H1 (cell line): ENCODE measurements around the gene DNAJC6. TPM values are rescaled to one million over a fixed set of nuclear protein-coding genes. Genes with fewer than 3 reads are reported as not detected.

ENCODE experiments used
- CTCF ChIA-PET: fragments of 300-600 bp; sonication (Branson Sonifier 250); formaldehyde crosslinking; loops from one replicate; lab custom pipeline; 2021; ENCODE audit not compliant: partially characterized antibody; lab: Charles Lee
- POLR2A ChIA-PET: fragments of 300-600 bp; sonication (Branson Sonifier 250); formaldehyde crosslinking; loops from one replicate; lab custom pipeline; 2021; ENCODE audit warnings: inconsistent platforms; ENCODE audit not compliant: partially characterized antibody; lab: Charles Lee
- DNase-seq, 2 experiments: peaks; one replicate each; pipeline versions ENCODE4 v3.0.0 to v3.0.0-alpha.2; 2010 to 2022; ENCODE audit warnings: low spot score in 2 of 2, low read depth in 1 of 2, mixed read lengths in 1 of 2
- FAIRE-seq: peaks from 2 replicates; lab custom pipeline; 2011; peaks lifted over from hg19 to GRCh38; lab: Jason Lieb, UNC
- H2AFZ ChIP-seq: 2 replicates; pipeline ENCODE4 v1.8.1; 2012; ENCODE audit warnings: low read length, inconsistent platforms
- H2AK5ac ChIP-seq: 2 replicates; pipeline ENCODE4 v1.6.1; 2013; ENCODE audit warnings: low read depth, low read length
- H2BK120ac ChIP-seq: replicated peaks from 2 replicates; pipeline ENCODE3; 2013; ENCODE audit warnings: low read depth, low read length, inconsistent platforms
- H2BK12ac ChIP-seq: 2 replicates; pipeline ENCODE4 v1.6.1; 2013; ENCODE audit warnings: low read depth, low read length
- H2BK15ac ChIP-seq: 2 replicates; pipeline ENCODE4 v1.6.1; 2013; ENCODE audit warnings: low read length
- H2BK20ac ChIP-seq: 2 replicates; pipeline ENCODE4 v1.6.1; 2013; ENCODE audit warnings: low read length
- H2BK5ac ChIP-seq: 2 replicates; pipeline ENCODE4 v1.6.1; 2013; ENCODE audit warnings: low read depth, low read length
- H3K14ac ChIP-seq: 2 replicates; pipeline ENCODE4 v1.6.1; 2013; ENCODE audit warnings: inconsistent platforms; ENCODE audit not compliant: insufficient read length
- H3K18ac ChIP-seq: 2 replicates; pipeline ENCODE4 v1.6.1; 2013; ENCODE audit warnings: low read length; ENCODE audit errors: extremely low read depth
- H3K23ac ChIP-seq: 2 replicates; pipeline ENCODE4 v1.6.1; 2013; ENCODE audit warnings: inconsistent platforms; ENCODE audit not compliant: insufficient read length
- H3K23me2 ChIP-seq: 2 replicates; pipeline ENCODE4 v1.6.1; 2013; ENCODE audit warnings: low read depth, low read length
- H3K27ac ChIP-seq: 2 replicates; pipeline ENCODE4 v1.6.1; 2011; ENCODE audit warnings: low read depth, low read length, inconsistent platforms
- H3K27me3 ChIP-seq, 4 experiments: replicated peaks in 1 of 4; 1 replicate in 1 of 4; 2 replicates in 3 of 4; pipeline versions ENCODE4 v1.6.1 to v1.8.1; 2011 to 2013; ENCODE audit warnings: low read length in 3 of 4, mild to moderate bottlenecking in 3 of 4, inconsistent platforms in 2 of 4, mixed read lengths in 2 of 4, moderate library complexity in 1 of 4; ENCODE audit not compliant: control insufficient read depth in 3 of 4, insufficient read depth in 3 of 4; ENCODE audit errors: extremely low read depth in 1 of 4
- H3K36me3 ChIP-seq, 4 experiments: 2 replicates each; pipeline versions ENCODE4 v1.6.1 to v1.8.1; 2011 to 2013; ENCODE audit warnings: mild to moderate bottlenecking in 4 of 4, low read length in 3 of 4, moderate library complexity in 2 of 4, control low read depth in 1 of 4, inconsistent platforms in 1 of 4; ENCODE audit not compliant: insufficient read depth in 4 of 4, control insufficient read depth in 2 of 4
- H3K4ac ChIP-seq: replicated peaks from 2 replicates; pipeline ENCODE3; 2013; ENCODE audit warnings: low read length, low read depth, mixed read lengths, inconsistent platforms; ENCODE audit not compliant: insufficient read length
- H3K4me1 ChIP-seq, 4 experiments: replicated peaks in 1 of 4; 1 replicate in 1 of 4; 2 replicates in 3 of 4; pipeline versions ENCODE4 v1.6.1 to v1.8.1; 2011 to 2013; ENCODE audit warnings: low read length in 3 of 4, inconsistent platforms in 2 of 4, mixed read lengths in 1 of 4; ENCODE audit not compliant: insufficient read depth in 4 of 4, control insufficient read depth in 3 of 4
- H3K4me2 ChIP-seq, 2 experiments: 2 replicates each; pipeline versions ENCODE4 v1.6.1 to v1.8.1; 2011 to 2013; ENCODE audit warnings: low read depth in 2 of 2, low read length in 2 of 2, control low read depth in 1 of 2, inconsistent platforms in 1 of 2, mild to moderate bottlenecking in 1 of 2; ENCODE audit not compliant: insufficient read depth in 1 of 2
- H3K4me3 ChIP-seq, 4 experiments: fragments of 200-600, 300-600 bp in 1 of 4; sonication (generic), shearing (Covaris generic), sonication (Bioruptor Twin) in 1 of 4; 2 replicates each; pipeline versions ENCODE4 v1.5.1 to v1.8.1; 2011 to 2016; ENCODE audit warnings: low read length in 4 of 4, low read depth in 3 of 4, control low read depth in 2 of 4, inconsistent platforms in 2 of 4, mild to moderate bottlenecking in 2 of 4, mixed read lengths in 1 of 4, moderate library complexity in 1 of 4; ENCODE audit not compliant: insufficient read depth in 2 of 4; ENCODE audit errors: extremely low read depth in 1 of 4
- H3K56ac ChIP-seq: replicated peaks from 2 replicates; pipeline ENCODE3; 2013; ENCODE audit warnings: low read depth, mild to moderate bottlenecking, mixed read lengths, low read length, inconsistent platforms; ENCODE audit not compliant: insufficient read length
- H3K79me1 ChIP-seq: 2 replicates; pipeline ENCODE4 v1.6.1; 2013; ENCODE audit warnings: low read depth, low read length, control low read depth
- H3K79me2 ChIP-seq, 2 experiments: 2 replicates each; pipeline versions ENCODE4 v1.6.1 to v1.8.1; 2012 to 2013; ENCODE audit warnings: low read length in 2 of 2, mild to moderate bottlenecking in 2 of 2, inconsistent platforms in 1 of 2; ENCODE audit not compliant: insufficient read depth in 2 of 2, control insufficient read depth in 1 of 2
- H3K9ac ChIP-seq, 4 experiments: replicated peaks in 1 of 4; 1 replicate in 1 of 4; 2 replicates in 3 of 4; pipeline versions ENCODE4 v1.6.1 to v1.8.1; 2011 to 2013; ENCODE audit warnings: low read depth in 3 of 4, low read length in 3 of 4, control low read depth in 2 of 4, mild to moderate bottlenecking in 2 of 4, moderate library complexity in 2 of 4, inconsistent platforms in 1 of 4; ENCODE audit errors: extremely low read depth in 1 of 4
- H3K9me3 ChIP-seq, 2 experiments: 2 replicates each; pipeline versions ENCODE4 v1.6.1 to v1.8.1; 2012 to 2013; ENCODE audit warnings: mild to moderate bottlenecking in 2 of 2, moderate library complexity in 2 of 2, control low read depth in 1 of 2, inconsistent platforms in 1 of 2, low read depth in 1 of 2, low read length in 1 of 2, mixed read lengths in 1 of 2; ENCODE audit not compliant: insufficient read depth in 2 of 2
- H4K20me1 ChIP-seq, 2 experiments: replicated peaks in 1 of 2; 2 replicates each; pipeline versions ENCODE3 to v1.8.1; 2011 to 2013; ENCODE audit warnings: inconsistent platforms in 2 of 2, low read length in 2 of 2, mild to moderate bottlenecking in 1 of 2; ENCODE audit not compliant: insufficient read depth in 2 of 2, control insufficient read depth in 1 of 2
- H4K5ac ChIP-seq: 2 replicates; pipeline ENCODE4 v1.6.1; 2013; ENCODE audit warnings: low read length, low read depth, mixed read lengths, inconsistent platforms; ENCODE audit not compliant: insufficient read length
- H4K8ac ChIP-seq: 2 replicates; pipeline ENCODE4 v1.8.0; 2013; ENCODE audit warnings: mild to moderate bottlenecking, moderate library complexity, low read length, inconsistent platforms; ENCODE audit not compliant: insufficient read depth; ENCODE audit errors: extremely low read depth
- H4K91ac ChIP-seq: replicated peaks from 2 replicates; pipeline ENCODE3; 2013; ENCODE audit warnings: low read length, mixed read lengths, inconsistent platforms; ENCODE audit not compliant: insufficient read length
- FOSL1 ChIP-seq: IDR thresholded peaks from 2 replicates; pipeline ENCODE4 v1.6.1; 2011; ENCODE audit warnings: mild to moderate bottlenecking, low read depth, low read length, moderate library complexity; ENCODE audit not compliant: insufficient read depth
- GABPA ChIP-seq: IDR thresholded peaks from 2 replicates; pipeline ENCODE4 v1.6.1; 2011; ENCODE audit warnings: mild to moderate bottlenecking, low read length, moderate library complexity, borderline replicate concordance; ENCODE audit not compliant: insufficient read depth
- GTF2F1 ChIP-seq: IDR thresholded peaks from 2 replicates; pipeline ENCODE4 v1.6.1; 2012; ENCODE audit warnings: low read depth, low read length, improper control_type of control experiment, borderline replicate concordance
- JUN ChIP-seq: IDR thresholded peaks from 2 replicates; pipeline ENCODE4 v1.6.1; 2011; ENCODE audit warnings: low read depth, mild to moderate bottlenecking, improper control_type of control experiment, low read length
- KDM5A ChIP-seq: fragments of 200-600 bp; IDR thresholded peaks from 2 replicates; pipeline ENCODE4 v1.7.1; 2012; ENCODE audit warnings: mild to moderate bottlenecking, low read length, inconsistent platforms, mixed read lengths
- SUZ12 ChIP-seq: fragments of 200-600 bp; sonication (generic); IDR thresholded peaks from 2 replicates; pipeline ENCODE4 v1.6.1; 2012; ENCODE audit warnings: mild to moderate bottlenecking, inconsistent platforms, low read length, moderate library complexity, mixed read lengths
- USF2 ChIP-seq: IDR thresholded peaks from 2 replicates; pipeline ENCODE4 v1.6.1; 2011; ENCODE audit warnings: low read length, improper control_type of control experiment
- YY1 ChIP-seq: IDR thresholded peaks from 2 replicates; pipeline ENCODE4 v1.6.1; 2011; ENCODE audit warnings: low read depth, mild to moderate bottlenecking, low read length
- WGBS, 2 experiments: shearing (Covaris generic) in 1 of 2; methylation state at CpG; one replicate each; pipeline versions ENCODE4 v1.1.6 to v1.1.7; 2013 to 2015; ENCODE audit warnings: low lambda C conversion rate in 2 of 2, mixed read lengths in 2 of 2, inconsistent platforms in 1 of 2, low coverage in 1 of 2, missing lambda C conversion rate in 1 of 2; ENCODE audit not compliant: insufficient replicate concordance in 2 of 2, insufficient coverage in 1 of 2, insufficient read length in 1 of 2; ENCODE audit errors: extremely low coverage in 1 of 2, missing lambda C conversion rate in 1 of 2; 5-methylcytosine and 5-hydroxymethylcytosine counted together
- polyA plus RNA-seq, 7 experiments: library from polyadenylated mRNA; depleted of rRNA in 3 of 7; stranded (reverse) in 5 of 7; unstranded in 2 of 7; fragments of >200 nt in 5 of 7; fragments of 200-250 nt in 2 of 7; gene quantifications; 1 replicate in 5 of 7; 2 replicates in 1 of 7; 4 replicates in 1 of 7; pipeline versions ENCODE4 v1.2.1 to v1.2.3, GENCODE V29; 2011 to 2013; ENCODE audit warnings: missing spikeins in 2 of 7, mixed read lengths in 2 of 7
- total RNA-seq: library from RNA; stranded (reverse); fragmentation: NEBNext Ultra II Directional; extraction: Animal tissue kit (Norgen Biotek cat#: 25700); gene quantifications from 2 replicates; pipeline ENCODE4 v1.2.1, GENCODE V29; 2021

DNAJC6 gene
- total and polyA plus RNA-seq, 2 of the 8 experiments (the other 6 are each of a cell fraction or from before 2014, with no cell fraction given), result 1.6 to 3.0 TPM

- no peak overlapping the region for H2AFZ ChIP-seq
- no peaks in the 10 kb centered on the region for H4K20me1 ChIP-seq
- no peaks in the 10 kb centered on the region for H3K23me2 ChIP-seq
- H3K18ac ChIP-seq, result no peak overlapping the region
- ChIA-PET CTCF (interaction anchor here (0.7 to 1.4 kb wide), 4 partner anchors 9 to 333 kb away, joined by 3 to 4 read pairs (median 3); no protein-coding TSS in a partner anchor), POLR2A (no interaction called here)
- H2BK12ac ChIP-seq, result no peak overlapping the region
- no peaks in the 10 kb centered on the region for H3K79me2 ChIP-seq
- H3K14ac ChIP-seq, result no peak overlapping the region
- TF ChIP-seq USF2, result no peak
- TF ChIP-seq JUN, result no peak
- no peak for TF ChIP-seq YY1
- no peak for TF ChIP-seq FOSL1
- TF ChIP-seq KDM5A, result no peak
- no peak for TF ChIP-seq SUZ12
- no peak for TF ChIP-seq GTF2F1
- no peak for TF ChIP-seq GABPA
- no peaks in the 10 kb centered on the region; a peak in 1 of 7 replicates for H3K4me1 ChIP-seq
- no peak overlapping the region for H3K9ac ChIP-seq
- H3K4me3 ChIP-seq, result no peak overlapping the region
- H3K4me2 ChIP-seq, result no peak overlapping the region
- FAIRE-seq, result no peak
- no peak overlapping the region for H2BK5ac ChIP-seq
- H2BK20ac ChIP-seq, result no peak overlapping the region
- H2AK5ac ChIP-seq, result no peak overlapping the region
- no peak for DNase-seq
- no peak overlapping the region for H3K27ac ChIP-seq
- no peaks in the 10 kb centered on the region for H3K79me1 ChIP-seq
- H2BK15ac ChIP-seq, result no peak overlapping the region
- H4K91ac ChIP-seq, result no peak overlapping the region
- H3K4ac ChIP-seq, result no peak overlapping the region
- no peak overlapping the region for H4K5ac ChIP-seq
- no peak overlapping the region for H4K8ac ChIP-seq
- no peaks in the 10 kb centered on the region for H3K36me3 ChIP-seq
- no peak overlapping the region for H3K56ac ChIP-seq
- H3K27me3 ChIP-seq, result no peaks in the 10 kb centered on the region
- H2BK120ac ChIP-seq, result no peak overlapping the region
- H3K9me3 ChIP-seq, result no peaks in the 10 kb centered on the region
- no peak overlapping the region for H3K23ac ChIP-seq
- WGBS, 2 experiments, result 95% methylated on average over 7 of the region's 7 CpGs; no CpG with 5 or more reads in 1 of the 2 experiments
Observed at GRCh38 chr1:65355031-65355712, 45.8 kb downstream of the DNAJC6 start.
